ENCODE measurements around the gene ITGB3. TPM values are rescaled to one million over a fixed set of nuclear protein-coding genes. Genes with fewer than 3 reads are reported as not detected.

The ITGB3 gene
- total RNA-seq, 1 experiment from 2014 or later, result not detected

DNA sequence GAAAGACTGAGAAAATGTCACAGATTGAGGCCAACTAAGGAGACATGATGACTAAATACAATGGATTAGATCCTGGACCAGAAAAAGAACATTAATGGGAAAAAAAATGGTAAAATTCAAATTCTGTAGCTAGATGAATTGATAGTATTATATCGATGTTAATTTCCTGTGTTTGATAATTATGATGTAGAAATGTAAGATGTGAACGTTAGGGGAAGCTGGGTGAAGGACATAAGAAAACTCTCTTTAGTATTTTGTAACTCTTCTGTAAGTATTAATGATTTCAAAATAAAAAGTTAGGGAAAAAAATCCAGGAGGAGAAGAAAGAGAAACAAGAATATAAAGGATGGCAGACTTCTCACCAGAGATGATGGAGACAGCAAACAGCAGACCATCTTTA lies 2.8 kb upstream of the ITGB3 start:
- BruUV-seq (replicated peaks), result no TSS peak
- DNase-seq (ENCODE audit: low read depth, low spot score) (no peak), ATAC-seq (no peak)
- intact Hi-C loops (cut with micrococcal nuclease), result no loop called here
- Histone ChIP-seq H3K4me3 (replicated peaks in 1 of 2; ENCODE audit: low read depth in 1 of 2, low read length in 2 of 2) (no peak overlapping the region), H2AFZ (ENCODE audit: low read depth, low read length, poor library complexity, severe bottlenecking) (no peak overlapping the region), H3K27ac (ENCODE audit: low read depth, low read length) (no peak overlapping the region), H3K9me3 (ENCODE audit: control insufficient read depth in 1 of 2, insufficient read depth in 1 of 2, low read depth in 1 of 2, low read length in 2 of 2) (no peaks in the 10 kb centered on the region), H3K4me1 (ENCODE audit: control insufficient read depth in 1 of 2, insufficient read depth in 2 of 2, low read length in 2 of 2) (peaks cover 5 to 13% of the 10 kb centered on the region in 2 experiments; a peak in 3 of 4 replicates), H3K79me2 (ENCODE audit: insufficient read depth, low read length) (no peaks in the 10 kb centered on the region), H3K9ac (ENCODE audit: low read length) (no peak overlapping the region), H4K20me1 (ENCODE audit: insufficient read depth) (no peaks in the 10 kb centered on the region), H3K9me2 (ENCODE audit: insufficient read depth) (no peaks in the 10 kb centered on the region), H3K27me3 (ENCODE audit: insufficient read depth, low read length) (no peaks in the 10 kb centered on the region), H3K4me2 (ENCODE audit: low read length) (no peak overlapping the region), H3K36me3 (ENCODE audit: control insufficient read depth in 1 of 2, insufficient read depth in 2 of 2, low read length in 2 of 2) (no peaks in the 10 kb centered on the region)
- ChIA-PET CTCF (no interaction called here), POLR2A (interaction anchor here (1.2 kb wide), 1 partner anchor 26 kb away, joined by 3 read pairs; no protein-coding TSS in a partner anchor), RAD21 (ENCODE audit: low non-redundant PET in 1 of 2, low total read pairs in 2 of 2, uncharacterized antibody in 2 of 2, unreplicated experiment in 2 of 2) (no interaction called here)
- TF ChIP-seq POLR2A (IDR thresholded peaks at IDR 0.05; ENCODE audit: borderline replicate concordance, extremely low read depth, insufficient read depth, insufficient read length), result no peak
- TF ChIP-seq EZH2 (IDR thresholded peaks at IDR 0.05), result no peak
- TF ChIP-seq SIN3A (IDR thresholded peaks at IDR 0.05; ENCODE audit: low read depth), result no peak
- no peak for TF ChIP-seq ZFX (IDR thresholded peaks at IDR 0.05)
- TF ChIP-seq CBX3 (IDR thresholded peaks at IDR 0.05; ENCODE audit: low read depth), result no peak
- TF ChIP-seq, protein P1, sequence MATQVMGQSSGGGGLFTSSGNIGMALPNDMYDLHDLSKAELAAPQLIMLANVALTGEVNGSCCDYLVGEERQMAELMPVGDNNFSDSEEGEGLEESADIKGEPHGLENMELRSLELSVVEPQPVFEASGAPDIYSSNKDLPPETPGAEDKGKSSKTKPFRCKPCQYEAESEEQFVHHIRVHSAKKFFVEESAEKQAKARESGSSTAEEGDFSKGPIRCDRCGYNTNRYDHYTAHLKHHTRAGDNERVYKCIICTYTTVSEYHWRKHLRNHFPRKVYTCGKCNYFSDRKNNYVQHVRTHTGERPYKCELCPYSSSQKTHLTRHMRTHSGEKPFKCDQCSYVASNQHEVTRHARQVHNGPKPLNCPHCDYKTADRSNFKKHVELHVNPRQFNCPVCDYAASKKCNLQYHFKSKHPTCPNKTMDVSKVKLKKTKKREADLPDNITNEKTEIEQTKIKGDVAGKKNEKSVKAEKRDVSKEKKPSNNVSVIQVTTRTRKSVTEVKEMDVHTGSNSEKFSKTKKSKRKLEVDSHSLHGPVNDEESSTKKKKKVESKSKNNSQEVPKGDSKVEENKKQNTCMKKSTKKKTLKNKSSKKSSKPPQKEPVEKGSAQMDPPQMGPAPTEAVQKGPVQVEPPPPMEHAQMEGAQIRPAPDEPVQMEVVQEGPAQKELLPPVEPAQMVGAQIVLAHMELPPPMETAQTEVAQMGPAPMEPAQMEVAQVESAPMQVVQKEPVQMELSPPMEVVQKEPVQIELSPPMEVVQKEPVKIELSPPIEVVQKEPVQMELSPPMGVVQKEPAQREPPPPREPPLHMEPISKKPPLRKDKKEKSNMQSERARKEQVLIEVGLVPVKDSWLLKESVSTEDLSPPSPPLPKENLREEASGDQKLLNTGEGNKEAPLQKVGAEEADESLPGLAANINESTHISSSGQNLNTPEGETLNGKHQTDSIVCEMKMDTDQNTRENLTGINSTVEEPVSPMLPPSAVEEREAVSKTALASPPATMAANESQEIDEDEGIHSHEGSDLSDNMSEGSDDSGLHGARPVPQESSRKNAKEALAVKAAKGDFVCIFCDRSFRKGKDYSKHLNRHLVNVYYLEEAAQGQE (IDR thresholded peaks at IDR 0.05; ENCODE audit: low read depth), result no peak
- TF ChIP-seq YY1 (IDR thresholded peaks at IDR 0.05; ENCODE audit: extremely low read depth, insufficient replicate concordance, low read depth, low read length), result no peak
- no peak for TF ChIP-seq FOSL1 (IDR thresholded peaks at IDR 0.05; ENCODE audit: low read depth)
- TF ChIP-seq SP1 (IDR thresholded peaks at IDR 0.05; ENCODE audit: low read depth), result no peak
- TF ChIP-seq RAD21 (IDR thresholded peaks at IDR 0.05; ENCODE audit: low read depth), result no peak
- TF ChIP-seq EZH2phosphoT487 (IDR thresholded peaks at IDR 0.05; ENCODE audit: borderline replicate concordance), result no peak
- no peak for TF ChIP-seq SRF (IDR thresholded peaks at IDR 0.05; ENCODE audit: low read depth)
- TF ChIP-seq, protein P2, sequence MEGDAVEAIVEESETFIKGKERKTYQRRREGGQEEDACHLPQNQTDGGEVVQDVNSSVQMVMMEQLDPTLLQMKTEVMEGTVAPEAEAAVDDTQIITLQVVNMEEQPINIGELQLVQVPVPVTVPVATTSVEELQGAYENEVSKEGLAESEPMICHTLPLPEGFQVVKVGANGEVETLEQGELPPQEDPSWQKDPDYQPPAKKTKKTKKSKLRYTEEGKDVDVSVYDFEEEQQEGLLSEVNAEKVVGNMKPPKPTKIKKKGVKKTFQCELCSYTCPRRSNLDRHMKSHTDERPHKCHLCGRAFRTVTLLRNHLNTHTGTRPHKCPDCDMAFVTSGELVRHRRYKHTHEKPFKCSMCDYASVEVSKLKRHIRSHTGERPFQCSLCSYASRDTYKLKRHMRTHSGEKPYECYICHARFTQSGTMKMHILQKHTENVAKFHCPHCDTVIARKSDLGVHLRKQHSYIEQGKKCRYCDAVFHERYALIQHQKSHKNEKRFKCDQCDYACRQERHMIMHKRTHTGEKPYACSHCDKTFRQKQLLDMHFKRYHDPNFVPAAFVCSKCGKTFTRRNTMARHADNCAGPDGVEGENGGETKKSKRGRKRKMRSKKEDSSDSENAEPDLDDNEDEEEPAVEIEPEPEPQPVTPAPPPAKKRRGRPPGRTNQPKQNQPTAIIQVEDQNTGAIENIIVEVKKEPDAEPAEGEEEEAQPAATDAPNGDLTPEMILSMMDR (IDR thresholded peaks at IDR 0.05 in 2 of 3, conservative IDR thresholded peaks at IDR 0.05 in 1 of 3; ENCODE audit: borderline replicate concordance in 1 of 3, insufficient read depth in 1 of 3, low read depth in 2 of 3, low read length in 2 of 3), result no peak

Measured in HCT116 (cell line).